GM12872 (cell line): ENCODE data around the gene CCDC92.

ENCODE experiments used
- CTCF ChIP-seq: IDR thresholded peaks from 3 replicates; pipeline ENCODE4 v1.5.1; 2011; ENCODE audit warnings: low read depth, mild to moderate bottlenecking, low read length, moderate library complexity; ENCODE audit not compliant: insufficient read depth

CCDC92 gene

GRCh38 chr12:123951467-123951866 is 21.2 kb downstream of the CCDC92 start:
- no peak for TF ChIP-seq CTCF

GRCh38 chr12:123950476-123951349 is 21.9 kb downstream of the CCDC92 start:
- no peak for TF ChIP-seq CTCF

GRCh38 chr12:123949770-123950165 is 22.9 kb downstream of the CCDC92 start:
- TF ChIP-seq CTCF: no peak

GRCh38 chr12:123948796-123949769 is 23.5 kb downstream of the CCDC92 start:
- no peak for TF ChIP-seq CTCF

- no peak for TF ChIP-seq CTCF
Measured at GRCh38 chr12:123948401-123948795, 24.2 kb downstream of the CCDC92 start.

- no peak for TF ChIP-seq CTCF
Measured at GRCh38 chr12:123946152-123946515, 26.5 kb downstream of the CCDC92 start.
